Transverse colon (tissue), 4 donors: ENCODE data around the gene MAML1. TPM values are rescaled to one million over a fixed set of nuclear protein-coding genes. Genes with fewer than 3 reads are reported as not detected.
A peak's percentile ranks its signal among the peaks of the same experiment; 100 is the strongest.

Experiments
- DNase-seq: peaks from one replicate; pipeline ENCODE4 v3.0.0-alpha.2; 2019
- H3K27ac ChIP-seq, 4 donors: fragments of 200-600 bp; sonication (generic); 2 replicates each; pipeline ENCODE4 v1.5.1; 2016 to 2018; ENCODE audit warnings: inconsistent platforms in 4 of 4
- H3K27me3 ChIP-seq: fragments of 200-600 bp; sonication (generic); 2 replicates; pipeline ENCODE4 v1.5.1; 2017; ENCODE audit warnings: inconsistent platforms
- H3K36me3 ChIP-seq, 4 donors: fragments of 200-600 bp; sonication (generic); 2 replicates each; pipeline ENCODE4 v1.5.1; 2017 to 2019; ENCODE audit warnings: inconsistent platforms in 4 of 4
- H3K4me1 ChIP-seq, 4 donors: fragments of 200-600 bp; sonication (generic); 2 replicates each; pipeline ENCODE4 v1.5.1; 2017 to 2020; ENCODE audit warnings: inconsistent platforms in 4 of 4
- H3K4me3 ChIP-seq, 4 donors: fragments of 200-600 bp; sonication (generic); 1 replicate in 1 of 4; 2 replicates in 3 of 4; pipeline versions ENCODE4 v1.5.1 to v1.6.1; 2017 to 2019; ENCODE audit warnings: inconsistent platforms in 4 of 4
- H3K9me3 ChIP-seq, 2 donors: fragments of 200-600 bp; sonication (generic); 2 replicates each; pipeline ENCODE4 v1.5.1; 2017 to 2019; ENCODE audit warnings: inconsistent platforms in 2 of 2
- EP300 ChIP-seq: sonication (generic); formaldehyde crosslinking; IDR thresholded peaks from one replicate; pipeline ENCODE4 v1.6.1; 2017; ENCODE audit warnings: antibody characterized with exemption, low read depth
- POLR2A ChIP-seq: fragments of 450-650 bp; IDR thresholded peaks from one replicate; pipeline ENCODE4 v1.6.1; 2016; ENCODE audit warnings: antibody characterized with exemption, mild to moderate bottlenecking, moderate library complexity
- POLR2AphosphoS5 ChIP-seq, 3 donors: sonication (generic); formaldehyde crosslinking; IDR thresholded peaks; one replicate each; pipeline ENCODE4 v1.6.1; 2016; ENCODE audit warnings: antibody characterized with exemption in 3 of 3
- WGBS, 2 donors: methylation state at CpG; one replicate each; pipeline ENCODE4 v1.1.5; 2018; ENCODE audit warnings: low coverage in 1 of 2; 5-methylcytosine and 5-hydroxymethylcytosine counted together
- in situ Hi-C, 4 donors: fragments of 200-750 bp; cut with MboI; loops; one replicate each; pipeline versions ENCODE4 v1.15.0 to v1.15.1; 2017; ENCODE audit warnings: low sequenced_read_pairs in 3 of 4, low pct_ligation_motif_present in 1 of 4, low pct_unique_long_range_greater_than_20kb in 1 of 4
- intact Hi-C: fragments of 100-400 bp; cut with DNase I; formaldehyde crosslinking; loops from one replicate; pipeline ENCODE4 v1.15.1; 2023; ENCODE audit warnings: low total_unique reads
- total RNA-seq, 4 donors: library from RNA; depleted of rRNA; stranded (reverse); fragments of >200 nt; gene quantifications; one replicate each; pipeline ENCODE4 v1.1.0, GENCODE V29; 2016
- TF ChIP-seq, protein P1 (sequence below), 5 experiments: fragments of 200-600 bp in 3 of 5; fragments of 450-650 bp in 2 of 5; sonication (generic) in 3 of 5; IDR thresholded peaks; 1 replicate in 2 of 5; 2 replicates in 3 of 5; pipeline ENCODE4 v1.5.1; 2016 to 2017; ENCODE audit warnings: antibody characterized with exemption in 5 of 5, inconsistent platforms in 3 of 5, mild to moderate bottlenecking in 2 of 5, moderate library complexity in 1 of 5

Gene MAML1
- total RNA-seq, 4 donors from 2014 or later, result 22.8 to 28.7 (median 27.3) TPM

DNA sequence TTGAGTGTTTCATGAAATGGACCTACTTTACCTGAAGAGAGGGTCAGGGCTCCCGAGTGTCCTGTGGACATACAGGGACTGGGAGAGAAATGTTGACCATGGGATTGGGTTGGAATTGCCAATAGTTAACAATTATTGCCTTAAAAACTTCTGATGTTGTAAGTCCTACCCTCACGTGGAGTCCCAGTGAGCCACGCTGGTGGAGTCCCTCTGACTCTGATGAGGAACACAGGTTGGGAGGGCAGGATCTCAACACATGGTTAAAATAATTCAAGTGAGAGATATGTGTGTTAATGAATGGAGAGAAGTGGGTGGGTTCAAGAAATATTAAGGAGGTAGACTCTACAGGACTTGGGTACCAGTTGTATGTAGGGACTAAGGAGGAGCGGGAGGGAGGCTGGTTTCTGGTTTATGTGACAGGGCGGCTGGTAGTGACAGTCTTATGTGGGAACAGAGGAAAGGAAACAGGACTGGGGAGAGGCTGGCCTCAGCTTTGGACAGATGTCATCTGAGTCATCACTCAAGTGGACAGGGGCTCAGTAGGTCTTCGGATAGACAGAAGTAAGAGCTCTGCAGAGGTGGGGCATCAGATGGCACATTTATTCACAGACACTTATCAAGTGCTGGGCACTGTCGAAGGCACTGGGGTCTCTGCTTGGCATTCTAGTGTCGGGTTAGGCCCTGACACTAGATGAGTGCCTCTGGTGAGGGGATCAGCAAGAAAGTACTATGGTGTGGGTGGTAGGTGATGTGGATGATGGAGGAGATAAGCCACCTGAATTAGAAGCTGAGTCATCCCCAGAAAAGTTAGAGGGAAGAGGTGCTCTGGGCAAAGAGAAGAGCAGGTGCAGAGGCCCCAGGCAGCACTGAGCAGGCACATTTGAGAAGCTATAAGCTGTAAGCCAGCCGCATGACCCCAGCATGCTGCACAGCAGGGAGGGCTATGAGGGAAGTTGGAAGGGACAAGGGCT, 27.2 kb downstream of the MAML1 start:
- in situ Hi-C loops (no loop called here), intact Hi-C loops (no loop called here)
- Histone ChIP-seq H3K27me3 (no peaks in the 10 kb centered on the region), H3K9me3 (no peaks in the 10 kb centered on the region), H3K4me1 (peaks cover 30 to 78% (median 49%) of the 10 kb centered on the region in 4 donors), H3K4me3 (no peak overlapping the region), H3K36me3 (no peaks in the 10 kb centered on the region), H3K27ac (no peak overlapping the region)
- no peak for DNase-seq
- WGBS, 2 donors, result 77 to 80% methylated on average over 5 to 9 of the region's 9 CpGs
- TF ChIP-seq EP300, result no peak

DNA sequence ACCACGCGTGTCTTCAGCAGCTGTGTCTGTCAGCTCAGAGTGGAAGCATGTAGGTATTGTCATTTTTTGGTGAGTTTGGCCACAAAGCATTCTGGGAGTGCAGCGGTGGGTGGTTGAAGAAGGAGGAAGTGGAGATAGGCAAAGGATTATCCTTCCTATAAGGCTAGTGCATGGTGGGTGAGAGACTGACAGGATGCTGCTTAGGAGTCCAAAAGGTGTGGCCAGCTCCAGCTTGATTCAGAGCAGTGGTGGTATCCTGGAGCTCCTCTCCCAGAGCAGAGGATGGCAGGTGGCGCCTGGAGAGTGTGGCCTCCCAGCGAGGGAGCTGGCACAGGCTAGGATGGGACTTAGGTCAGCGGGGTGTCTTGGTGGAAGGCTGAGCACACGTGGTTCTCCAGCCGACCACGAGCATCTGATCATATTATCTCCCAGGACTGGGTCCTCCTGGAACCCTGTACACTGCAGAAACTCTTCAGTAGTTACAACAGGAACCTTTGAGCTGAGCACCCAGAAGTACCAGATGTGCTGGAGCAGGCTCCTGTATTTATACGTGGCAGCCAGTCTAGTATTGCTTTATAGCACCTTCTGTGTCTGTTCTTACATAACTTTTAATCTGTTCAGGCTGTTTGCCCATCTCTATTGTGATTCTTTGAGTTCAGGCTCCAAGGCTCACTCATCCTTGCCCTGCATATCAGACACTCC, 29.6 kb downstream of the MAML1 start:
- Histone ChIP-seq H3K27me3 (no peaks in the 10 kb centered on the region), H3K36me3 (peaks cover 0 to 8% (median 2%) of the 10 kb centered on the region in 4 donors), H3K4me1 (peaks cover 21 to 71% (median 37%) of the 10 kb centered on the region in 4 donors), H3K27ac (peak overlapping the region; percentile 50 to 65 (median 54)), H3K4me3 (no peak overlapping the region), H3K9me3 (no peaks in the 10 kb centered on the region)
- intact Hi-C loops (no loop called here), in situ Hi-C loops (no loop called here)
- WGBS, 2 donors, result 26 to 70% methylated on average over 2 to 10 of the region's 10 CpGs
- no peak for TF ChIP-seq POLR2AphosphoS5 (IDR thresholded peaks at IDR 0.05)
- no peak for TF ChIP-seq POLR2A
- TF ChIP-seq EP300, result no peak
- TF ChIP-seq, protein P1, sequence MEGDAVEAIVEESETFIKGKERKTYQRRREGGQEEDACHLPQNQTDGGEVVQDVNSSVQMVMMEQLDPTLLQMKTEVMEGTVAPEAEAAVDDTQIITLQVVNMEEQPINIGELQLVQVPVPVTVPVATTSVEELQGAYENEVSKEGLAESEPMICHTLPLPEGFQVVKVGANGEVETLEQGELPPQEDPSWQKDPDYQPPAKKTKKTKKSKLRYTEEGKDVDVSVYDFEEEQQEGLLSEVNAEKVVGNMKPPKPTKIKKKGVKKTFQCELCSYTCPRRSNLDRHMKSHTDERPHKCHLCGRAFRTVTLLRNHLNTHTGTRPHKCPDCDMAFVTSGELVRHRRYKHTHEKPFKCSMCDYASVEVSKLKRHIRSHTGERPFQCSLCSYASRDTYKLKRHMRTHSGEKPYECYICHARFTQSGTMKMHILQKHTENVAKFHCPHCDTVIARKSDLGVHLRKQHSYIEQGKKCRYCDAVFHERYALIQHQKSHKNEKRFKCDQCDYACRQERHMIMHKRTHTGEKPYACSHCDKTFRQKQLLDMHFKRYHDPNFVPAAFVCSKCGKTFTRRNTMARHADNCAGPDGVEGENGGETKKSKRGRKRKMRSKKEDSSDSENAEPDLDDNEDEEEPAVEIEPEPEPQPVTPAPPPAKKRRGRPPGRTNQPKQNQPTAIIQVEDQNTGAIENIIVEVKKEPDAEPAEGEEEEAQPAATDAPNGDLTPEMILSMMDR (IDR thresholded peaks at IDR 0.05), result no peak
- DNase-seq, result peak; percentile 25

DNA sequence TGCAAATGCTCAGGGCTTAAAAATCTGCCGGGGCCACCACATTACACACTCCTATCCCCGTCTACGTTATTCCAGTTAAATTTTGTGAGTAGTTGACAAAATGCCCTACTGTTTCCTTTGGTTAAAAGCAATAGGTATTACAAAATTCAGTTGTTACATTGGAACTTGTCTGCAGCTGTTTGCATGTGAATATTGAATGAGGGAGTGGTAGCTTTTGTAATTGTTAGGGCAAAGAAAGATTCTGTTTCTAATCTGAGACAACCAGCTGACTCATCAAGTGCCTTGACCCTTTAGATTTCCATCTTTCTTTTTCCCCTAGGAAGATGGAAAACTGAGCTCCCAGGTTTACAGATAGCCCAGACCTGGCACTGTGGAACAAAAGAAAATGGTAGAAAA, 30.2 kb downstream of the MAML1 start:
- Histone ChIP-seq H3K4me1 (peaks cover 21 to 66% (median 37%) of the 10 kb centered on the region in 4 donors), H3K9me3 (no peaks in the 10 kb centered on the region), H3K36me3 (peaks cover 0 to 8% (median 2%) of the 10 kb centered on the region in 4 donors), H3K4me3 (no peak overlapping the region), H3K27me3 (no peaks in the 10 kb centered on the region), H3K27ac (peak overlapping the region; percentile 50 to 65 (median 54))
- intact Hi-C loops (no loop called here), in situ Hi-C loops (no loop called here)
- DNase-seq, result no peak
- WGBS, 2 donors, result 21% methylated on average over 3 of the region's 3 CpGs; no CpG with 5 or more reads in 1 of the 2 donors
- TF ChIP-seq POLR2A (no peak), POLR2AphosphoS5 (IDR thresholded peaks at IDR 0.05) (no peak), EP300 (no peak)
- TF ChIP-seq, protein P1 (IDR thresholded peaks at IDR 0.05), result no peak

DNA sequence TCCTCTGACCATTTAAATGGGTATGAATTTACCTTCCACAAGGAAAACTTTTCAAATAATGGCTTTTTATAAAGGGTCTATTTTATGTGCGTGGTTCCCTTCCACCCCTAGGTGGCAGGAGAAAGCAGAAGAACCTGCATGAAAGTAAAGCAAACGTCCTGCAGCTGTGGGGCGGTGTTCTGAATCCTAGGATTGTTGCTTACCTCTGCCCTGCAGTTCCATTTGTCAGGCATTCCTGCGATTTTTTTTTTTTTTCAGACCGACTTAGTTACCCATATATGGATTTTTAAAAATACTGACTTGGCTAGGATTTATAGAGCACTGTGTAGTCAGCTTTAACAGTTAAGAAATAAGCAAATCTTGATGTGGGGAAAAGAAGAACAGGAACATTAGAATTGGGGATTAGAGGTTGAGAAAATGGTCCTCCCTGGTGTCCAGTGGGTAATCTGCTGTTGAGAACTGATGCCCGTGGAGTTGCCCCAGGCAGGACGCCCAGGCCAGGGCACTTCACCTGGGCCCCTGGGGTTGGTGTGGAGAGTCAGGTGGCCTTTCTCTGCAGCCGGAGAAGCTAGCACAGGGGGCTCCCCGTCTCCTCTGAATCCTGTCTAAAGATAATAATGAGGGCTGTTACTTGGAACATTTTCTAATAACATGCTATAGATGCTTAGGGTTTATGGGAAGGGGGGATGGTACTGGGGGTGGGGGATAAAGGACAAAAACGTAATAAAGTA, 30.8 kb downstream of the MAML1 start:
- in situ Hi-C loops, result no loop called here
- intact Hi-C loops, result no loop called here
- H3K9me3 ChIP-seq, result no peaks in the 10 kb centered on the region
- TF ChIP-seq, protein P1 (IDR thresholded peaks at IDR 0.05), result peak; percentile 83 to 94 (median 90)
- no peak for TF ChIP-seq POLR2AphosphoS5 (IDR thresholded peaks at IDR 0.05)
- H3K36me3 ChIP-seq, result peaks cover 0 to 8% (median 2%) of the 10 kb centered on the region in 4 donors
- H3K27ac ChIP-seq, result peak overlapping the region; percentile 50 to 65 (median 54)
- 9 to 25% methylated on average over 8 to 10 of the region's 10 CpGs for WGBS, 2 donors
- no peak overlapping the region for H3K4me3 ChIP-seq
- H3K27me3 ChIP-seq, result no peaks in the 10 kb centered on the region
- H3K4me1 ChIP-seq, result peaks cover 21 to 63% (median 37%) of the 10 kb centered on the region in 4 donors
- DNase-seq, result peak; percentile 69
